ENCODE measurements around the gene LUZP1.
A peak's percentile ranks its signal among the peaks of the same experiment; 100 is the strongest.

Gene LUZP1

DNA sequence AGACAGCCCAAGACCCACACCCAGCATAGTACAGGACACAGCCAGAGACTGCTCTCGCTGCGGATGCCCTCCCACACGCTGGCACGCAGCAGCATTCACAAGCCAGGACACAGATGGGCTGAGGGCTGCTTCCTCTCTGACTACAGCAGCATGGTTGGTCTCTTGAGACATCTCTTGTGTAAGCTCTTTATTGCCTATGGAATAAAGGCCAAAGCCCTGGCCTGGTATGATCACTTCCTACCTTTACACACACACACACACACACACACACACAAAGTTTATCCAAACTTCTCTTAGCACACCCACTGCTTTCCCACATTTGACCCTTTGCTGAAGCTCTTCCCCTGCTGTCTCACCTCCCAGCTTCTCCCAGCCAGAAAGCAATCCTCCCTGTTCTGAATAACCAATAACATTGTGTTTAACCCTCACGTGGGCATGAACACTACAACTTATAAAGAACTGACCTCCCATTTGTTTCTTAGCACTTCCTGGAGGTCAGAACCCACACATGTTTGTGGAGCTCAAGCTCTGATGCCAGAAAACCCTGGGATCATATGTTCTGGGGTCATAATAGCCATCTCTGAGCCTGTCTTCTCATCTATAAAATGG lies 1.2 kb upstream of the LUZP1 start (continued):
- TF ChIP-seq, protein P1, sequence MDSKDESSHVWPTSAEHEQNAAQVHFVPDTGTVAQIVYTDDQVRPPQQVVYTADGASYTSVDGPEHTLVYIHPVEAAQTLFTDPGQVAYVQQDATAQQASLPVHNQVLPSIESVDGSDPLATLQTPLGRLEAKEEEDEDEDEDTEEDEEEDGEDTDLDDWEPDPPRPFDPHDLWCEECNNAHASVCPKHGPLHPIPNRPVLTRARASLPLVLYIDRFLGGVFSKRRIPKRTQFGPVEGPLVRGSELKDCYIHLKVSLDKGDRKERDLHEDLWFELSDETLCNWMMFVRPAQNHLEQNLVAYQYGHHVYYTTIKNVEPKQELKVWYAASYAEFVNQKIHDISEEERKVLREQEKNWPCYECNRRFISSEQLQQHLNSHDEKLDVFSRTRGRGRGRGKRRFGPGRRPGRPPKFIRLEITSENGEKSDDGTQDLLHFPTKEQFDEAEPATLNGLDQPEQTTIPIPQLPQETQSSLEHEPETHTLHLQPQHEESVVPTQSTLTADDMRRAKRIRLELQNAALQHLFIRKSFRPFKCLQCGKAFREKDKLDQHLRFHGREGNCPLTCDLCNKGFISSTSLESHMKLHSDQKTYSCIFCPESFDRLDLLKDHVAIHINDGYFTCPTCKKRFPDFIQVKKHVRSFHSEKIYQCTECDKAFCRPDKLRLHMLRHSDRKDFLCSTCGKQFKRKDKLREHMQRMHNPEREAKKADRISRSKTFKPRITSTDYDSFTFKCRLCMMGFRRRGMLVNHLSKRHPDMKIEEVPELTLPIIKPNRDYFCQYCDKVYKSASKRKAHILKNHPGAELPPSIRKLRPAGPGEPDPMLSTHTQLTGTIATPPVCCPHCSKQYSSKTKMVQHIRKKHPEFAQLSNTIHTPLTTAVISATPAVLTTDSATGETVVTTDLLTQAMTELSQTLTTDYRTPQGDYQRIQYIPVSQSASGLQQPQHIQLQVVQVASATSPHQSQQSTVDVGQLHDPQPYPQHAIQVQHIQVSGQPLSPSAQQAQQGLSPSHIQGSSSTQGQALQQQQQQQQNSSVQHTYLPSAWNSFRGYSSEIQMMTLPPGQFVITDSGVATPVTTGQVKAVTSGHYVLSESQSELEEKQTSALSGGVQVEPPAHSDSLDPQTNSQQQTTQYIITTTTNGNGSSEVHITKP (tag by site-specific recombination; IDR thresholded peaks at IDR 0.05), result peak; percentile 34; the same call in 1 of the 2 replicates
- TF ChIP-seq ZNF600 (tag by site-specific recombination; IDR thresholded peaks at IDR 0.05) (peak; percentile 75), GLIS1 (tag by site-specific recombination; IDR thresholded peaks at IDR 0.05) (peak; percentile 7; the same call in 1 of the 2 replicates), KLF8 (tag by site-specific recombination; IDR thresholded peaks at IDR 0.05) (peak; percentile 62), SP7 (tag by site-specific recombination; IDR thresholded peaks at IDR 0.05) (peak; percentile 74), ZNF416 (tag by site-specific recombination; IDR thresholded peaks at IDR 0.05) (no peak), ZNF341 (tag by site-specific recombination; IDR thresholded peaks at IDR 0.05; ENCODE audit: low read depth) (peak; percentile 99), ZNF2 (tag by site-specific recombination; IDR thresholded peaks at IDR 0.05) (peak; percentile 17; the same call in 1 of the 2 replicates), ZXDB (tag by site-specific recombination; IDR thresholded peaks at IDR 0.05) (0 out of 2 replicates have a peak, but pooled peaks have one; percentile 36), ZNF837 (tag by site-specific recombination; IDR thresholded peaks at IDR 0.05) (no peak), MYNN (tag by site-specific recombination; IDR thresholded peaks at IDR 0.05; ENCODE audit: borderline replicate concordance) (no peak), ZBTB7A (tag by site-specific recombination; IDR thresholded peaks at IDR 0.05; ENCODE audit: low read depth) (no peak), ZNF792 (tag by site-specific recombination; IDR thresholded peaks at IDR 0.05) (no peak), ZFHX2 (tag by site-specific recombination; conservative IDR thresholded peaks at IDR 0.05) (peak; percentile 97), MZF1 (tag by site-specific recombination; IDR thresholded peaks at IDR 0.05; ENCODE audit: borderline replicate concordance) (0 out of 2 replicates have a peak, but pooled peaks have one; percentile 2), GLIS2 (tag by site-specific recombination; IDR thresholded peaks at IDR 0.05) (peak; percentile 46), ZIC2 (tag by site-specific recombination; IDR thresholded peaks at IDR 0.05) (peak; percentile 82), SP3 (tag by site-specific recombination; IDR thresholded peaks at IDR 0.05) (peak; percentile 40), OSR2 (tag by site-specific recombination; IDR thresholded peaks at IDR 0.05) (no peak), ZFP69B (tag by site-specific recombination; IDR thresholded peaks at IDR 0.05) (no peak), ZNF132 (tag by site-specific recombination; IDR thresholded peaks at IDR 0.05; ENCODE audit: borderline replicate concordance) (no peak), ZNF174 (tag by site-specific recombination; IDR thresholded peaks at IDR 0.05) (no peak), ZSCAN23 (tag by site-specific recombination; IDR thresholded peaks at IDR 0.05) (peak; percentile 44; the same call in 1 of the 2 replicates), ZNF248 (tag by site-specific recombination; IDR thresholded peaks at IDR 0.05) (no peak), ZNF10 (tag by site-specific recombination; IDR thresholded peaks at IDR 0.05) (peak; percentile 22; the same call in 1 of the 2 replicates)
- TF ChIP-seq, protein P2, sequence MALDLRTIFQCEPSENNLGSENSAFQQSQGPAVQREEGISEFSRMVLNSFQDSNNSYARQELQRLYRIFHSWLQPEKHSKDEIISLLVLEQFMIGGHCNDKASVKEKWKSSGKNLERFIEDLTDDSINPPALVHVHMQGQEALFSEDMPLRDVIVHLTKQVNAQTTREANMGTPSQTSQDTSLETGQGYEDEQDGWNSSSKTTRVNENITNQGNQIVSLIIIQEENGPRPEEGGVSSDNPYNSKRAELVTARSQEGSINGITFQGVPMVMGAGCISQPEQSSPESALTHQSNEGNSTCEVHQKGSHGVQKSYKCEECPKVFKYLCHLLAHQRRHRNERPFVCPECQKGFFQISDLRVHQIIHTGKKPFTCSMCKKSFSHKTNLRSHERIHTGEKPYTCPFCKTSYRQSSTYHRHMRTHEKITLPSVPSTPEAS (tag by site-specific recombination; IDR thresholded peaks at IDR 0.05), result peak; percentile 87
- TF ChIP-seq, protein P3, sequence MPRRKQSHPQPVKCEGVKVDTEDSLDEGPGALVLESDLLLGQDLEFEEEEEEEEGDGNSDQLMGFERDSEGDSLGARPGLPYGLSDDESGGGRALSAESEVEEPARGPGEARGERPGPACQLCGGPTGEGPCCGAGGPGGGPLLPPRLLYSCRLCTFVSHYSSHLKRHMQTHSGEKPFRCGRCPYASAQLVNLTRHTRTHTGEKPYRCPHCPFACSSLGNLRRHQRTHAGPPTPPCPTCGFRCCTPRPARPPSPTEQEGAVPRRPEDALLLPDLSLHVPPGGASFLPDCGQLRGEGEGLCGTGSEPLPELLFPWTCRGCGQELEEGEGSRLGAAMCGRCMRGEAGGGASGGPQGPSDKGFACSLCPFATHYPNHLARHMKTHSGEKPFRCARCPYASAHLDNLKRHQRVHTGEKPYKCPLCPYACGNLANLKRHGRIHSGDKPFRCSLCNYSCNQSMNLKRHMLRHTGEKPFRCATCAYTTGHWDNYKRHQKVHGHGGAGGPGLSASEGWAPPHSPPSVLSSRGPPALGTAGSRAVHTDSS (tag by site-specific recombination; IDR thresholded peaks at IDR 0.05), result no peak
- TF ChIP-seq, protein P4, sequence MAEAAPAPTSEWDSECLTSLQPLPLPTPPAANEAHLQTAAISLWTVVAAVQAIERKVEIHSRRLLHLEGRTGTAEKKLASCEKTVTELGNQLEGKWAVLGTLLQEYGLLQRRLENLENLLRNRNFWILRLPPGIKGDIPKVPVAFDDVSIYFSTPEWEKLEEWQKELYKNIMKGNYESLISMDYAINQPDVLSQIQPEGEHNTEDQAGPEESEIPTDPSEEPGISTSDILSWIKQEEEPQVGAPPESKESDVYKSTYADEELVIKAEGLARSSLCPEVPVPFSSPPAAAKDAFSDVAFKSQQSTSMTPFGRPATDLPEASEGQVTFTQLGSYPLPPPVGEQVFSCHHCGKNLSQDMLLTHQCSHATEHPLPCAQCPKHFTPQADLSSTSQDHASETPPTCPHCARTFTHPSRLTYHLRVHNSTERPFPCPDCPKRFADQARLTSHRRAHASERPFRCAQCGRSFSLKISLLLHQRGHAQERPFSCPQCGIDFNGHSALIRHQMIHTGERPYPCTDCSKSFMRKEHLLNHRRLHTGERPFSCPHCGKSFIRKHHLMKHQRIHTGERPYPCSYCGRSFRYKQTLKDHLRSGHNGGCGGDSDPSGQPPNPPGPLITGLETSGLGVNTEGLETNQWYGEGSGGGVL (tag by site-specific recombination; IDR thresholded peaks at IDR 0.05), result peak; percentile 30; the same call in 1 of the 2 replicates
- TF ChIP-seq, protein P5, sequence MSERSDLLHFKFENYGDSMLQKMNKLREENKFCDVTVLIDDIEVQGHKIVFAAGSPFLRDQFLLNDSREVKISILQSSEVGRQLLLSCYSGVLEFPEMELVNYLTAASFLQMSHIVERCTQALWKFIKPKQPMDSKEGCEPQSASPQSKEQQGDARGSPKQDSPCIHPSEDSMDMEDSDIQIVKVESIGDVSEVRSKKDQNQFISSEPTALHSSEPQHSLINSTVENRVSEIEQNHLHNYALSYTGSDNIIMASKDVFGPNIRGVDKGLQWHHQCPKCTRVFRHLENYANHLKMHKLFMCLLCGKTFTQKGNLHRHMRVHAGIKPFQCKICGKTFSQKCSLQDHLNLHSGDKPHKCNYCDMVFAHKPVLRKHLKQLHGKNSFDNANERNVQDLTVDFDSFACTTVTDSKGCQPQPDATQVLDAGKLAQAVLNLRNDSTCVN (tag by site-specific recombination; optimal IDR thresholded peaks at IDR 0.05), result no peak
- TF ChIP-seq, protein P6, sequence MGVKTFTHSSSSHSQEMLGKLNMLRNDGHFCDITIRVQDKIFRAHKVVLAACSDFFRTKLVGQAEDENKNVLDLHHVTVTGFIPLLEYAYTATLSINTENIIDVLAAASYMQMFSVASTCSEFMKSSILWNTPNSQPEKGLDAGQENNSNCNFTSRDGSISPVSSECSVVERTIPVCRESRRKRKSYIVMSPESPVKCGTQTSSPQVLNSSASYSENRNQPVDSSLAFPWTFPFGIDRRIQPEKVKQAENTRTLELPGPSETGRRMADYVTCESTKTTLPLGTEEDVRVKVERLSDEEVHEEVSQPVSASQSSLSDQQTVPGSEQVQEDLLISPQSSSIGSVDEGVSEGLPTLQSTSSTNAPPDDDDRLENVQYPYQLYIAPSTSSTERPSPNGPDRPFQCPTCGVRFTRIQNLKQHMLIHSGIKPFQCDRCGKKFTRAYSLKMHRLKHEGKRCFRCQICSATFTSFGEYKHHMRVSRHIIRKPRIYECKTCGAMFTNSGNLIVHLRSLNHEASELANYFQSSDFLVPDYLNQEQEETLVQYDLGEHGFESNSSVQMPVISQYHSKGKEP (tag by site-specific recombination; IDR thresholded peaks at IDR 0.05), result no peak
